ENCODE results near the gene KIFC1.
A peak's percentile ranks its signal among the peaks of the same experiment; 100 is the strongest.
"Not testable (repeated sequence)": the region's sequence is repeated elsewhere in the genome, so short reads cannot be mapped to it uniquely, and the experiment has no call there.

KIFC1 gene

DNA sequence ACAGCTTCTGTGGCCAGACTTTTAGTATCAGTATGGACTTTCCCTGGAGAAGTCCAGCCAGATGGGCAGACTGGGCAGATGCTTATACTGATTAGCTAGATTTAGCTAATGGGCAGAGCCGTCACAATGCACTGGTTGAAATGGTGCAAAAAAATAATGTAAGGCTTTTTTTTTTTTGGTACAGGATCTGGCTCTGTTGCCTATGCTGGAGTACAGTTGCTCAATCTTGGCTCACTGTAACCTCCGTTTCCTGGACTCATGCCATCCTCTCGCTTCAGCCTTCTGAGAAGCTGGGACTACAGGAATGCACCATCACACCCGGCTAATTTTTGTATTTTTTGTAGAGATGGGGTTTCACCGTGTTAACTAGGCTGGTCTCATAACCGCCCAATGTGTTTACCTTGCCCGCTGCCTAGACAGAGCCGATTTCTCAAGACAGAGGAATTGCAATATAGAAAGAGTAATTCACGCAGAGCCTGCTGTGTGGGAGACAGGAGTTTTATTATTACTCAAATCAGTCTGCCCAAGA is 16.4 kb upstream of the KIFC1 start:
- DNase-seq: no peak

DNA sequence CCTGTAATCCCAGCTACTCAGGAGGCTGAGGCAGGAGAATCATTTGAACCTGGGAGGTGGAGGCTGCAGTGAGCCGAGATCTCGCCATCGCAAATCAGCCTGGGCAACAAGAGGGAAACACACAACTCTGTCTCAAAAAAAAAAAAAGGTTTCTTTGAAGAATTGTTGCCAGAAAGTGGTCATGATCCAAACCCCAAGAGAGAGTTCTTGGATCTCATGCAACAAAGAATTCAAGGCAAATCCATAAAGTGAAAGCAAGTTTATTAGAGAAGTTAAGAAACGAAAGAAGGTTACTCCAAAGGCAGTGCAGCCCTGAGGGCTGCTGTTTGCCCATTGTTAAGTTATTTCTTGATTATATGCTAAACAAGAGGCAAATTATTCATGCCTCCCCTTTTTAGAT is 14.5 kb upstream of the KIFC1 start:
- DNase-seq: no peak

DNA sequence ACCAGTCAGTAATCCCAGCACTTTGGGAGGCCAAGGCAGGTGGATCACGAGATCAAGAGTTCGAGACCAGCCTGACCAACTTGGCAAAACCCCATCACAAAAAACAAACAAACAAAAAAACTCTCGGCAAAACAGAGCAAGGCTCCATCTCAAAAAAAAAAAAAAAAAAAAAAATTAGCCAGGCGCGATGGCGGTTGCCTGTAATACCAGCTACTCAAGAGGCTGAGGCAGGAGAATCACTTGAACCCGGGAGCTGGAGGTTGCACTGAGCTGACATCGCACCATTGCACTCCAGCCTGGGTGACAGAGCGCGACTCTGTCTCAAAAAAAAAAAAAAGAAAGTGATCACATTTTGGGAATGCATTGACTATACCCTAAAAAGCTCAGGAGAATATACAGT is 12.4 kb upstream of the KIFC1 start:
- DNase-seq: not testable (repeated sequence)

DNA sequence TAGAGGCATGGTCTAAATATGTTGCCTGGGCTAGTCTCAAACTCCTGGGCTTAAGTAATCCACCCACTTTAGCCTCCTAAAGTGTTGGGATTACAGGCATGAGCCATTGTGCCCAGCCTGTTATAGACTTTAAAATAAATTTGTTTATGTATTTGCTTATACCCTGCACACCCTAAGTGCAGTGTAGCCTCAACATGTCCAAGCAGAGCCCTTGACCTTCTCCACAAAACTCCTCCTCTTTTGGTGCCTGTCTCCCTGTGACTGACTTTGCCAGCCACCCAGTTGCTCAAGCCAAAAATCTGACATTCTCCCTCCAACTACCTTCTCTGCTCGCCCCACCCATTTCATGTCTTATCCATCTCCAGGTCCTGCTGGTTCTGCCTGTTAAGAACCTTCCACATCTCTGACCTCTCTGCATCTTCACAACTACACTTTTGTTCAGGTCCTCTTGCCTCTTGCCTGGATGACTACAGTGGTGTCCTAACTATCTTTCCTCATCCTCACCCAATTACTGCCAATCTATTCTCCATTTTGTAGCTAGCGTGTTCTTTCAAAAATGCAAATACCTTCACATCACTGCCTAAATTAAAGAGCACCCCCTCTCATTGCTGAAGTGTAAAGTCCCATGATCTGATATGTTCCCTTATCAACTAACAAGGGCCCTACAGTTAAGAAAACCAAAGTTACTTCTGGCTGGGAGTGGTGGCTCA is 11.2 kb upstream of the KIFC1 start:
- no peak for DNase-seq

DNA sequence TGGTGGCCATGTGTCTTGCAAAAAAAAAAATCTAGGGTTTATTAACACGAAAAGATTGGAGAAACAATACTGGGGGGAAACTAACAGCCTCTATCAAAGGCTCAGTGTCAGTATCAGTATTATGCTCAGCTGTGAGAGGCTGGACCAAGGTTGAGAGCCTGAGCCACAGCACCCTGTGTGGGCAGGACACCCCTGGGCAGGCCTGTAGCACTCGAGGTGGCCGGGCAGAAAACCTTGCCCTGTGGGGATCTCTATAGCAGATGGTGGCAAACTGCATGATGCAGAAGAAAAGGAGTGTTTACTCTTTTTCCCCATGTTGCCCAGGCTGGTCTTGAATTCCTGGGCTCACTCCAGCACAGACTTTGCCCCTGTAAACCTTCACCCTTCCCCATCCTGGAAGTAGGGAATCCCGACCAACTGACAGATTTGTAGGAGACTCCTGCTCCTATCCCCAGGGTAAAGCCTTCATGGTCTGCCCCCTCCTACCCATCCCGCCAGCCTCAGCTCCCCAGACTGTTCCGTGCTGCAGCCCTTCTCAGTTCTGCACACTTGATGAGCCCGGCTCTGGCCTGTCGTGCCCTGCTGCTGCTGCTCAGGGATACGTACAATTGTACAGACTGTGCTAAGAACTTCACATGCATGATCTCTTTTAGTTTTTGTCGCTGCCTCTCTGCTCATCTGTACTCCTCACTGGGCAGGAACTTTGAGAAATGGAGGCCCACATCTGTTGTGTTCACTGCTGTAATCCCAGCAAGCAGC is 8.0 kb upstream of the KIFC1 start:
- DNase-seq: no peak

DNA sequence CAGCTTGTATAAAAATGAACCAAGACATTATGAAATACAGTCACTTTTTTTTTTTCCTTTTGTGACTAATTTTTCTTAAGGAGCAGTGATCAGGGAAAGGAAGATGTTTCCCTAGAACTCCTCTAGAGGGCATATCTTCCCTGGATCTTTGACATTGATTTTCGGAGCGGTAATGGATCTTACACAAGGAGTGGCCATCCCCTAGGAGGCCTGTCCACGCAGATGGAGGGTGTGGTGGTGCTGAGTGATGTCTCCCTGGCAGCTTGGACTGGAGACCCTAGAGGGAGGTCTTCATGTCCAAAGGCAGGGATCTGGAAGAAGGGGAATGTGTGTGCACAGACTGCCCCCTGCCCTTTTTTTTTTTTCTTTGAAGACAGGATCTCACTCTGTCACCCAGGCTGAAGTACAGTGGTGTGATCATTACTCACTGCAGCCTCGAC is 7.0 kb upstream of the KIFC1 start:
- no peak for DNase-seq

DNA sequence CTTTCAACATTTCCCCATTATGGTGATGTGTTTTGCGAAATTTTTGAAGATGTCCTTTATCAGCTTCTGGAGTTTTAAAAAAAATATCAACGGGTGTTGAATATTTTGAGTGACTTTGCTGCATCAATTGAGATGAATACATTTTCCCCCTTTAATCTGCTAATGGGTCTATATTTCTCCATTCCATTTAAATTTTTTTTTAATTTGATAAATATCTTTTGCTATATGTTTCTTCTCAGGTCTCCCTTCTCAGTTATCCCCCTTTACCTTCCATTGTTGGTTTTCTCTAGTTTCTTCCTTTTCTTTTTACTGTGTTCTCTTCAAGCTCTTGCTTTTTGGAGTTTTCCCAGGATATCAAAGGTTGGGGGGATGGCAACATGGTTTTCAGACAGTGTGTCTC is 1.4 kb upstream of the KIFC1 start:
- no peak for DNase-seq

DNA sequence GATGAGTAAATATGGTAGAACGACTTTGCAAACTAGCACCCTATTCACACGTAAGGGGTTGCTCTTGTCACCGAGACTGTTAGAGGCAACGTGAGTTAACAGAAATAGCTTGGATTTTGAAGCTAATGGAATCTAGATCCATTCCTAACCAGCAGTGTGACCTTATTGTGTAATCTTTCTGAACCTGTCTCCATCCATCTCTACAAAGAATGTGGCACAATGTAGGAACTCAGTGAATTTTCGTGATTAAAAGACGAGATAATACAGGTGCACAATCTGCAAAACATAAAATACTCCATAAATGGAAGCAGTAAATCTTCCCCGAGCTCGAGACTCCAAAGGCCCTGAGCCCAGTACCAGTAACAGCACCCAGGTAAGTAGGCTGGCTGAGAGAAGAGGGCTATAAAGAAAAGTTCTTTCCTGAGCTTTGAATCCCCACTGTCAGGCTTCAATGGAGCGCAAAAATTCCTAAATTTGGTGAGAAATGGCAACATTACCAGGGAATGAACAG is 801 bp upstream of the KIFC1 start:
- no peak for DNase-seq

DNA sequence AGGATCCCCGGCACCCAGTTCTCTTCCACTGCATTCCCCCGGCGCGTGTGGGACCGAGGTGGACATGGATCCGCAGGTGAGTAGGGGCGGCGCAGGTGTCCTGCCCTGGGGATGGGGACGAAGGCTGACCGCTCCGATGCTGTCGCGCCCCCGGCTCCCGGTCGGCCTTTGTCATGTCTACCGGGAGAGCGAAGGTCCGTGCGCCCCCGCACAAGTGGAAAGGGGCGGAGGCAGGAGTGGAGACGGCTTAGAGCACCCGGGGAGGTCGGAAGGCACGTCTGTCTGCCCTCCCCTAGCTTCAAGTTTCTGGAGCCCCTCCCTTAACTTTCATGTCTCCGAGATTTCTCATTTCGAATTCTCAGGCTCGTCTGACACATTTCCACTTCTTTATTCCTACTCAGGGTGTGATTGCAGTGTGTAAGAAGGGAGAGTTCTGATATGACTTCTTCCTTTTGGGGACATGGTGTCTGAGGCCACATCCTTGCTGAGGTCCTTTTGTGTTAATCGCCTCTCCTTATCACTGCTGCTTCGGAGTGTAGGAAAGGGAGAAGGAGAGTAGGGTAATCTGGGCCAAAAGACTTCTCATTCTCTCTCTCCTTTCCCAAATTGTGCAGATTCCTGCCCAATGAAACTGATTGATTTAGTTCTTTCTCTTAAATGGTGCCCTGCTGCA is 435 bp downstream of the KIFC1 start:
- no peak for DNase-seq

DNA sequence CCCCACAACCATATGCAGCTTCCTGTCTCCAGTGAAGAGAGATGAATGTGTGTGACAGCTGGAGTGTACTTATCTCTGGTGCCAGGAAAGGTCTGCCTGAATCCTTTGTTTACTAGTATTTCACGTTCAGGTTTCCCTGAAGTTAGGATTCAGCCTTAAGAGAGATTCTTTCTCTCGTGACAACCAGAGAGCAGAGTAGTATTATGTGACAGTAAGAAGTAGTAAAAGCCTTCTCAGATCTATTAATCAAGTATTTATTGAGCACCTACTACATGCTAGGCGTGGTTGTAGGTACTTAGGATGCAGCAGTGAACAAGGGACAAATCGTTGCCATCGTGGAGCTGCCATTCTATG is 949 bp downstream of the KIFC1 start:
- DNase-seq: no peak

DNA sequence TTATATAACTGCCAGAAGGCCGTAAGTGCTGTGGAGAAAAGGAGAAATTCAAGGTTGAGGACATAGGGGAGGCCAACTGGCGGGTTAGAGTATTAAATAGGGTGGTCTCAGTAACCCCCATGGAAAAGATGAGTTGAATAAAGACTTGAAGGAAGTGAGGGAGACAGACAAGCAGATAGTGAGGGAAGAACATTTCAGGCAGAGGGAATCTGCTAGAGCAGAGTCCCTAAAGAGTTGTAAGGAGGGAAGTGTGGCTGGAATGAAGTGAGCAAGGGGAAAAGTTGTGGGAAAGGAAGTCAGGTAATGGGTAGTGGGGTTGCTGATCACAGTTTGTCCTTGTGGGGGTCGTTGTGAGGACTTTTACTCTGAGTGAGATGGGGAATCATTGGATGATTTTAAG is 1.4 kb downstream of the KIFC1 start:
- no peak for DNase-seq

DNA sequence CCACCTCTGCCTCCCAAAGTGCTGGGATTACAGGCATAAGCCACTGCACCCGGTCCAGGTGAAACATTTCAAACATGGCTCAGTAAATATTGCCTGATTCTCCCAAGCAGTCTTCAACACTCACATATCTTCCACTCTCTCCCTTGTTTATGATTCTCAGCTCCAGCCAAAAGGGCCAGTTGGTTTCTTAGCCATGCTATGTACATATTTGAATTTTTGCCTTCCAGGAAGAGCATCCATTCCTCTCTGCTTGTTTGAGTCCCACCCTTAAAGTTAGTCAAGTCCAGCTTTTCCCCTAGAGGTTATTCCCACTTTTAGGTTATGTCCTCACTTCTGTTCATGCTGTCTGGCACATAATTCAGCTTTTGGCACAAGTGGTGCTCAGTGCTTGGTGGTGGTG is 5.9 kb downstream of the KIFC1 start:
- DNase-seq: no peak

DNA sequence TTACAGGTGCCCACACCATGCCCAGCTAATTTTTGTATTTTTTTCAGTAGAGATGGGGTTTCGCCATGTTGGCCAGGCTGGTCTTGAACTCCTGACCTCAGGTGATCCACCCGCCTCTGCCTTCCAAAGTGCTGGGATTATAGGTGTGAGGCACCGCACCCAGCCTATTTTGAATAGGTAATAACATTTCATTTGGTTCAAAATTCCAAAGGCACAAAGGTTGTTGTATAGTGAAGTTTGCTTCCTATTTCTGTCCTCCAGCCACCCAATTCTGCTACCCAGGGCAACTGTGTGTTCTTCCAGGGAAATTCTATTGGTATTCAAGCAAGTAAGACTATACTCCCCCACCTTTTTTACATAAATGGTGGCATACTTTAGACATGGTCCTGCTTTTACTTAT is 7.0 kb downstream of the KIFC1 start:
- DNase-seq: not testable (repeated sequence)

DNA sequence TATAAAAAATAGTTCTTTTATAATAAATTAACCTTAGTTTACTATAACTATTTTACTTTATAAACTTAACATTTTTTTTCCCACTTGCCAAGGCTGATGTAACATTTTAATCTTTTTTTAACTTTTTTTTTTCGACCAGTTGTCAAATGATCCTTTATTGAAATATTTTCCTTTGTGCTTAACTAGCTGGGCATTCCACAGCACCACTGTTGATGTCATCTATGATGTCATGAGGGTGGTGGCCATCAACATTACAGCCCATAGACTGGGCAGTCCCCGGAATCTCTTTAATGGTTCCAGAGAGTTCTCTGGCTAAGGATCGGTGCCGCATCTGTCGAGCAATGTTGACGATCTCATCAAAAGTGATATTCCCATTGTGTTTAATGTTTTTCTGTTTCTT is 8.3 kb downstream of the KIFC1 start:
- not testable (repeated sequence) for DNase-seq

DNA sequence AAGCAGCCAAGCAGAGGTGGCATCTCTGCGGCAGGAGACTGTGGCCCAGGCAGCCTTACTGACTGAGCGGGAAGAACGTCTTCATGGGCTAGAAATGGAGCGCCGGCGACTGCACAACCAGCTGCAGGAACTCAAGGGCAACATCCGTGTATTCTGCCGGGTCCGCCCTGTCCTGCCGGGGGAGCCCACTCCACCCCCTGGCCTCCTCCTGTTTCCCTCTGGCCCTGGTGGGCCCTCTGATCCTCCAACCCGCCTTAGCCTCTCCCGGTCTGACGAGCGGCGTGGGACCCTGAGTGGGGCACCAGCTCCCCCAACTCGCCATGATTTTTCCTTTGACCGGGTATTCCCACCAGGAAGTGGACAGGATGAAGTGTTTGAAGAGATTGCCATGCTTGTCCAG is 13.3 kb downstream of the KIFC1 start:
- no peak for DNase-seq

DNA sequence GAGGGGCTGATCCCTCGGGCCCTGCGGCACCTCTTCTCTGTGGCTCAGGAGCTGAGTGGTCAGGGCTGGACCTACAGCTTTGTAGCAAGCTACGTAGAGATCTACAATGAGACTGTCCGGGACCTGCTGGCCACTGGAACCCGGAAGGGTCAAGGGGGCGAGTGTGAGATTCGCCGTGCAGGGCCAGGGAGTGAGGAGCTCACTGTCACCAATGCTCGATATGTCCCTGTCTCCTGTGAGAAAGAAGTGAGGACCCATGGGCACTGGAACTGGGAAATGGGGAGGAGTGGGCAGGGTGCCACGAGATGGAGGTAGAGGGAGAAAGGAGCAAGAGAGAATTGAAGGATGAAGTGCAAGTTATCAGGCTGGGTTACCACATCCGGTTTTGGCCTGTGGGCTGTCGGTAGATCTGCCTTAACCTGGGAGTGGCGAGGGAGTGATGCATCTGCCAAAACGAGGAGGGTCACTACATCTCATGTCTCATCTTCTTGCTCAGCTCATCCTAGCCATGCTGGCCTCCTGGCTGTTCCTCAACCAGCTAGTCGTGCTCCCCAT is 13.8 kb downstream of the KIFC1 start:
- DNase-seq: no peak

DNA sequence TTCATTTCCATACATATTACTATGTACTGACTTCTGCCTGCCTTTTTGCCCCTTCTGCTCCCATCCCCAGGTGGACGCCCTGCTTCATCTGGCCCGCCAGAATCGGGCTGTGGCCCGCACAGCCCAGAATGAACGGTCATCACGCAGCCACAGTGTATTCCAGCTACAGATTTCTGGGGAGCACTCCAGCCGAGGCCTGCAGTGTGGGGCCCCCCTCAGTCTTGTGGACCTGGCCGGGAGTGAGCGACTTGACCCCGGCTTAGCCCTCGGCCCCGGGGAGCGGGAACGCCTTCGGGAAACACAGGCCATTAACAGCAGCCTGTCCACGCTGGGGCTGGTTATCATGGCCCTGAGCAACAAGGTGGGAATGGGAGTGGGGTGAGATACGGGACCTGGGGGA is 14.5 kb downstream of the KIFC1 start:
- no peak for DNase-seq

DNA sequence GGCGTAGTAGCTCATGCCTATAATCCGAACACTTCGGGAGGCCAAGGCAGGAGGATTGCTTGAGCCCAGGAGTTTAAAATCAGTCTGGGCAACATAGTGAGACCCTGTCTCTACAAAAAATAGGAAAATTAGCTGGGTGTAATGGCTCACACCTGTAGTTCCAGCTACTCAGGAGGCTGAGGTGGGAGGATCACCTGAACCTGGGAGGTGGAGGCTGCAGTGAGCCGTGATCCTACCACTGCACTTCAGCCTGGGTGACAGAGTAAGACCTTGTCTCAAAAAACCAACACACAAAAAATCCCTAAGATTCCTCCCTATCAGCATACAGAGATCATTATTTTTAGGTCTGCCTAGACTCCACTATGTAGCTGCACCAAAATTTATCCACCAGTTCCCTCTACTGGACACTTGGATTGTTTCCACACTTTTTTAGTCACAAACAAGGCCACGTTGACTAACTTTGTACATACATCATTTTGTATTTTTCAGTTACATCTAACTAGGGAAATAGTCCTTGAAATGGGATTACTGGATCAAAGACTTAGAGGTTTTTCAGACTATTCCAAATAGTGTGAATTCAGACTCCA is 15.6 kb downstream of the KIFC1 start:
- no peak for DNase-seq

DNA sequence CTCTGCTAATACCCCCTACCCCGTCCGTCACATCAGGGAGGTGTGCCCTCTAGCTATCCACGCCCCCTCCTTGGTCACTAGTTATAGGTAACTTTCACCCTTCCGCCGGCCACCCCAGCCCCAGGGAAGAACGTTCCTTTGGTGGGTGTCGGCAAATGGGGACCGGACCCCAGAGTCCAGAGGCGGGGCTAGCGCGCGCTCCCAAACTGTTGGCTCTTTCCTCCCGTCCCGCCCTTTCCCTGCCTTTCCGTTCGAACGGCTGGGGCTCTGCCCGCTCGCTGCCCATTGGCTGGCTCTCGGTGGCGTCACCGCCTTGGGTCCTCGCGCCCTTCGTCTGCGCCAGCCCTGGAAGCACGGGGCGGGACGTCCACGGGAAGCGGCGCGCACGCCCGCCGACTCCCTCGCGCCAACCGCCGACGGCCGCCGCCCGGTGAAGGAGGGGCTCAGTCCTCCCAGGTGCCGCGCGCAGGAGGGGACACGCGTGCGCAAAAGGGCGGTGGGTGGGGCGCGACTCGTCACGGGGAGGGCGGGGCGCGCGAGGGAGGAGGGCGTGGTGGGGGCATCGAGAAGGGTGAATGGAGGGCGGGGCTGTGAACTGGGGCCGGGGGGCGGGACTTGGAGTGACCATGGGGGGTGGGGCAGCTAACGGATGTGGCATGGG is 18.6 kb downstream of the KIFC1 start:
- peak; percentile 96 for DNase-seq

DNA sequence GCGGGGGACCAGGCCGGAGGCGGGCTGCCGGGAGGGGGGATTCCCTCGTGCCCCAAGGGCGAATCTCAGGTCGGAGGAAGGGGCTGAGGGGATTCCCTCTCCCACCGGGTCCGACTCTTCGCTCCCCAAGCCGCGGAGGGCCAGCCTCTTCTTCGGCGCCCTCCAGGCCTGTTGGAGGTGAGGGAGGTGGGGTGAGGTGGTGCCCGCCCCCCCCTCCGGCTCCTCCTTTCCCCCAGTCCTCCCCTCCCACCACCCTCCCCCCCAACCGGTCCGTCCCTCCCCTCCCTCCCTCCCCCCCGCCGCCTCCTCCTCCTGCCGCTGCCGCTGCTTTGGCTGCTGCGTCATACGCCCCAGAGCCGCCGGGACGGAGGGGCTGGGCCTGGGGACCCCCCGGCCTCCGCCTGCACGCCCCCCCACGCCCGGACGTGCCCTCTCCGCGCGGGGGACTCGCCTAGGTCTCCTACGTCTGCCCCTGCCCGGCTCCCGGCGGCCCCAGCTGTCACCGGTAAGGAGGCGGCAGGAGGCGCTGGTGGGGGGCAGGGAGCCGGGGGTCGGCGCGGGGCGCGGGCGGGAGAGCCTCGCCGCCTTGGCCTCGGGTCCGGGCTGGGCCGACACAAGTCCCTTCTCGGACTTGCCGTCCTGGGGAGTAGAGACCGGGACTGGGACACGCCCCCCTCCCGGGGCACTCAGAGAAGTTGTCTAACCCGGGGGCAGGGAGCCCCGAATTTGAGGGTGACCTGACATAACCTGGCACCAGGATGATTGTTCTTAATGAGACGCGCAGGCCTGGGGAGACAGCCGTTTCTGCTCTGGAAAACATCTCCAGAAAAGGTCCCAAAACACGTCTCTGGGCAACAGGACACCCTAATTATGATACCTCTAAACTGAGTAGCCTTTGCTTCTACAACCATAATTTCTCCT is 19.3 kb downstream of the KIFC1 start, which contains the start of gene PHF1:
Gene PHF1 (plus strand): TSS at position 304 of the 921 bp plus-strand sequence. CDS start 1,250 bp downstream, outside the sequence.
- peak in 1 of 2 experiments; percentile 66 for DNase-seq

DNA sequence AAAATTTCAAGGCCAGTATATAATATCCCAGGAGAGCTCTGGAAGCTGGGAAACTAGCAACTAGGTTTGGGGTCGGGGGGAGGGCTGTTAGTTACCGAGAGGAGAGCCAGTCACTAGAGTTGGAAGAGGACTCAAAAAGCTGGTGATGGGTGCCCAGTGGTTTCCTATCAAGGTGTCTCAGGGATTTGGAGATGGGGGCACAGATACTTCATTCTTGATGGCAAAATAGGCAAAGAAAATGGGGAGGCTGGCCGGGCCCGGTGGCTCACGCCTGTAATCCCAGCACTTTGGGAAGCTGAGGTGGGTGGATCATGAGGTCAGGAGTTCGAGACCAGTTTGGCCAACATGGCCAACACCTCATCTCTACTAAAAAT is 20.0 kb downstream of the KIFC1 start:
- no peak for DNase-seq
